GM19023 (cell line): ENCODE data around the gene SRPRB.

Source experiments
- ATAC-seq: cut with Tn5 transposase; IDR thresholded peaks from one replicate; pipeline ENCODE4 v1.9.1; 2021; ENCODE audit warnings: mild to moderate bottlenecking, moderate library complexity; ENCODE audit not compliant: unreplicated experiment

The SRPRB gene

GRCh38 chr3:133840055-133840737, 34.6 kb downstream of the SRPRB start:
- ATAC-seq: no peak

- ATAC-seq: no peak
Observed at GRCh38 chr3:133840767-133841166, 35.2 kb downstream of the SRPRB start.

GRCh38 chr3:133841196-133841595, 35.6 kb downstream of the SRPRB start:
- ATAC-seq: no peak

GRCh38 chr3:133842158-133842557, 36.5 kb downstream of the SRPRB start:
- no peak for ATAC-seq

GRCh38 chr3:133843634-133844033, 38.0 kb downstream of the SRPRB start:
- no peak for ATAC-seq

- ATAC-seq: no peak
Observed at GRCh38 chr3:133845127-133845526, 39.5 kb downstream of the SRPRB start.

GRCh38 chr3:133849346-133849745, 43.7 kb downstream of the SRPRB start:
- no peak for ATAC-seq

GRCh38 chr3:133850034-133850433, 44.4 kb downstream of the SRPRB start:
- no peak for ATAC-seq

GRCh38 chr3:133851266-133851906, 45.8 kb downstream of the SRPRB start:
- no peak for ATAC-seq

GRCh38 chr3:133851931-133852330, 46.3 kb downstream of the SRPRB start:
- ATAC-seq: no peak

- no peak for ATAC-seq
Observed at GRCh38 chr3:133853063-133853924, 47.7 kb downstream of the SRPRB start.

- no peak for ATAC-seq
Observed at GRCh38 chr3:133853925-133854227, 48.3 kb downstream of the SRPRB start.

GRCh38 chr3:133854264-133855001, 48.8 kb downstream of the SRPRB start:
- no peak for ATAC-seq

- no peak for ATAC-seq
Observed at GRCh38 chr3:133855002-133855370, 49.4 kb downstream of the SRPRB start.

- ATAC-seq: no peak
Observed at GRCh38 chr3:133855772-133856171, 50.2 kb downstream of the SRPRB start.

- no peak for ATAC-seq
Observed at GRCh38 chr3:133856316-133856715, 50.7 kb downstream of the SRPRB start.

- ATAC-seq: no peak
Observed at GRCh38 chr3:133857767-133858166, 52.2 kb downstream of the SRPRB start.

GRCh38 chr3:133859381-133860234, 54.0 kb downstream of the SRPRB start:
- ATAC-seq: no peak

GRCh38 chr3:133860519-133860918, 54.9 kb downstream of the SRPRB start:
- ATAC-seq: no peak

GRCh38 chr3:133862161-133862560, 56.5 kb downstream of the SRPRB start:
- no peak for ATAC-seq
